Measurements from ENCODE around the gene ESCO1.

- TF ChIP-seq MAZ (IDR thresholded peaks at IDR 0.05; ENCODE audit: borderline replicate concordance, low read depth, low read length), result no peak
- no peak for TF ChIP-seq POLR2A (IDR thresholded peaks at IDR 0.05; ENCODE audit: low read depth, low read length)
- no peak for TF ChIP-seq CTCF (conservative IDR thresholded peaks at IDR 0.05; ENCODE audit: low read depth, low read length)
- no peak for TF ChIP-seq BHLHE40 (IDR thresholded peaks at IDR 0.05; ENCODE audit: low read depth, low read length)
- no peak for TF ChIP-seq RFX5 (IDR thresholded peaks at IDR 0.05; ENCODE audit: low read depth, low read length)
- TF ChIP-seq MXI1 (IDR thresholded peaks at IDR 0.05; ENCODE audit: borderline replicate concordance, low read depth, low read length), result no peak
- TF ChIP-seq MAFK (IDR thresholded peaks at IDR 0.05; ENCODE audit: low read depth, low read length), result no peak
- TF ChIP-seq USF2 (IDR thresholded peaks at IDR 0.05; ENCODE audit: low read depth, low read length), result no peak
- TF ChIP-seq RAD21 (IDR thresholded peaks at IDR 0.05; ENCODE audit: low read length), result no peak
- TF ChIP-seq RCOR1 (IDR thresholded peaks at IDR 0.05; ENCODE audit: insufficient replicate concordance, low read length), result no peak
- TF ChIP-seq ELK1 (IDR thresholded peaks at IDR 0.05; ENCODE audit: borderline replicate concordance, low read depth, low read length), result no peak
- no peak for TF ChIP-seq FOS (IDR thresholded peaks at IDR 0.05; ENCODE audit: low read depth, low read length)
These were observed 104.1 kb downstream of the ESCO1 start for GRCh38 chr18:21496277-21496835.

Data from IMR-90 (cell line).